Epithelial cell of esophagus (primary cell): Measurements from ENCODE around the gene PLA2R1.

ENCODE experiments used
- DNase-seq: peaks from one replicate; pipeline ENCODE4 v3.0.0; 2010; ENCODE audit warnings: low read depth
- H3K4me3 ChIP-seq: 2 replicates; pipeline ENCODE4 v1.5.1; 2011; ENCODE audit warnings: mild to moderate bottlenecking, low read length, control low read depth
- CTCF ChIP-seq: IDR thresholded peaks from 2 replicates; pipeline ENCODE4 v1.5.1; 2011; ENCODE audit warnings: low read depth, mild to moderate bottlenecking, low read length, control low read depth, inconsistent platforms; ENCODE audit not compliant: insufficient read depth; ENCODE audit errors: missing control alignments

The PLA2R1 gene

GRCh38 chr2:160064916-160065315 lies 2.5 kb upstream of the PLA2R1 start:
- no peak overlapping the region for H3K4me3 ChIP-seq
- TF ChIP-seq CTCF = no peak
- no peak for DNase-seq

- H3K4me3 ChIP-seq = no peak overlapping the region
- no peak for TF ChIP-seq CTCF
- DNase-seq = no peak
Observed at GRCh38 chr2:160063879-160064612, 1.6 kb upstream of the PLA2R1 start.

GRCh38 chr2:160063271-160063670 lies 856 bp upstream of the PLA2R1 start:
- no peak for TF ChIP-seq CTCF
- peak overlapping the region; percentile 69 for H3K4me3 ChIP-seq
- DNase-seq = no peak

GRCh38 chr2:160061944-160062291 lies 497 bp downstream of the PLA2R1 start:
- TF ChIP-seq CTCF = no peak
- no peak for DNase-seq
- peak overlapping the region; percentile 69 for H3K4me3 ChIP-seq

- no peak for TF ChIP-seq CTCF
- peak overlapping the region; percentile 69 for H3K4me3 ChIP-seq
- no peak for DNase-seq
Observed at GRCh38 chr2:160061533-160061932, 882 bp downstream of the PLA2R1 start.

- TF ChIP-seq CTCF = no peak
- DNase-seq = no peak
- no peak overlapping the region for H3K4me3 ChIP-seq
Observed at GRCh38 chr2:160060297-160060696, 2.1 kb downstream of the PLA2R1 start.

- no peak for TF ChIP-seq CTCF
- H3K4me3 ChIP-seq = no peak overlapping the region
- no peak for DNase-seq
Observed at GRCh38 chr2:160057356-160057755, 5.1 kb downstream of the PLA2R1 start.
